CD14-positive monocyte (primary cell): ENCODE measurements around the gene PROC. TPM values are rescaled to one million over a fixed set of nuclear protein-coding genes. Genes with fewer than 3 reads are reported as not detected.

ENCODE experiments used
- DNase-seq, 3 donors: peaks; one replicate each; pipeline ENCODE4 v3.0.0-alpha.2; 2011 to 2022
- H2AFZ ChIP-seq: 2 replicates; pipeline ENCODE4 v1.6.0; 2012; ENCODE audit warnings: mild to moderate bottlenecking, low read depth, low read length, inconsistent platforms; ENCODE audit not compliant: insufficient read depth, poor library complexity, severe bottlenecking
- H3K27ac ChIP-seq, 2 donors: 1 replicate in 1 of 2; 2 replicates in 1 of 2; pipeline ENCODE4 v1.5.1; 2012 to 2013; ENCODE audit warnings: low read length in 2 of 2, control low read depth in 1 of 2, inconsistent platforms in 1 of 2, low read depth in 1 of 2, mild to moderate bottlenecking in 1 of 2
- H3K27me3 ChIP-seq, 2 donors: one replicate each; pipeline versions ENCODE4 v1.6.0 to v1.6.1; 2011 to 2013; ENCODE audit warnings: low read length in 2 of 2; ENCODE audit not compliant: control insufficient read depth in 2 of 2, insufficient read depth in 2 of 2
- H3K36me3 ChIP-seq, 2 donors: replicated peaks in 1 of 2; 1 replicate in 1 of 2; 2 replicates in 1 of 2; pipeline versions ENCODE4 v1.5.1 to v1.6.1; 2012 to 2013; ENCODE audit warnings: low read length in 2 of 2, control low read depth in 1 of 2, inconsistent platforms in 1 of 2, mild to moderate bottlenecking in 1 of 2; ENCODE audit not compliant: insufficient read depth in 2 of 2, control insufficient read depth in 1 of 2
- H3K4me1 ChIP-seq, 2 donors: 1 replicate in 1 of 2; 2 replicates in 1 of 2; pipeline versions ENCODE4 v1.5.1 to v1.6.1; 2012 to 2013; ENCODE audit warnings: low read length in 2 of 2, control low read depth in 1 of 2, inconsistent platforms in 1 of 2, mild to moderate bottlenecking in 1 of 2, moderate library complexity in 1 of 2; ENCODE audit not compliant: insufficient read depth in 2 of 2, control insufficient read depth in 1 of 2
- H3K4me2 ChIP-seq: replicated peaks from 2 replicates; pipeline ENCODE3; 2012; ENCODE audit warnings: low read length, moderate library complexity, mild to moderate bottlenecking; ENCODE audit not compliant: poor library complexity, severe bottlenecking; ENCODE audit errors: extremely low read depth
- H3K4me3 ChIP-seq, 3 experiments: fragments of 200-600 bp in 1 of 3; sonication (generic) in 1 of 3; replicated peaks in 1 of 3; 1 replicate in 2 of 3; 2 replicates in 1 of 3; pipeline ENCODE4 v1.5.1; 2011 to 2013; ENCODE audit warnings: low read length in 3 of 3, mild to moderate bottlenecking in 3 of 3, control low read depth in 2 of 3, low read depth in 2 of 3, inconsistent platforms in 1 of 3, moderate library complexity in 1 of 3
- H3K79me2 ChIP-seq: 2 replicates; pipeline ENCODE4 v1.6.0; 2012; ENCODE audit warnings: mild to moderate bottlenecking, control low read depth, inconsistent platforms, low read length, moderate library complexity; ENCODE audit not compliant: insufficient read depth
- H3K9ac ChIP-seq: 2 replicates; pipeline ENCODE4 v1.6.0; 2017; ENCODE audit warnings: low read length, mild to moderate bottlenecking; ENCODE audit not compliant: insufficient read depth, poor library complexity, severe bottlenecking
- H3K9me3 ChIP-seq, 2 donors: replicated peaks in 1 of 2; 1 replicate in 1 of 2; 2 replicates in 1 of 2; pipeline versions ENCODE4 v1.5.1 to v1.6.1; 2012 to 2013; ENCODE audit warnings: low read length in 2 of 2, control low read depth in 1 of 2; ENCODE audit not compliant: control insufficient read depth in 1 of 2, insufficient read depth in 1 of 2
- H4K20me1 ChIP-seq: 2 replicates; pipeline ENCODE4 v1.6.0; 2012; ENCODE audit warnings: mild to moderate bottlenecking, low read length, control low read depth, moderate library complexity; ENCODE audit not compliant: insufficient read depth
- H3K27ac Mint-ChIP-seq, 7 donors: one replicate each; pipeline ENCODE4 v1.8.0; 2020; ENCODE audit warnings: mild to moderate bottlenecking in 7 of 7, mixed read lengths in 7 of 7, moderate library complexity in 6 of 7, inconsistent platforms in 2 of 7
- H3K27me3 Mint-ChIP-seq, 3 donors: one replicate each; pipeline ENCODE4 v1.8.0; 2021 to 2022; ENCODE audit warnings: low read depth in 3 of 3, mild to moderate bottlenecking in 3 of 3, mixed read lengths in 3 of 3, moderate library complexity in 3 of 3, inconsistent platforms in 1 of 3
- H3K36me3 Mint-ChIP-seq, 2 donors: one replicate each; pipeline ENCODE4 v1.8.0; 2020; ENCODE audit warnings: mixed read lengths in 2 of 2, inconsistent platforms in 1 of 2, mild to moderate bottlenecking in 1 of 2
- H3K4me1 Mint-ChIP-seq: one replicate; pipeline ENCODE4 v1.8.0; 2020; ENCODE audit warnings: mild to moderate bottlenecking, mixed read lengths
- H3K4me3 Mint-ChIP-seq, 2 donors: one replicate each; pipeline ENCODE4 v1.8.0; 2020; ENCODE audit warnings: mild to moderate bottlenecking in 2 of 2, mixed read lengths in 2 of 2, moderate library complexity in 1 of 2
- H3K9me3 Mint-ChIP-seq, 7 donors: one replicate each; pipeline ENCODE4 v1.8.0; 2020 to 2022; ENCODE audit warnings: mixed read lengths in 7 of 7, mild to moderate bottlenecking in 6 of 7, moderate library complexity in 6 of 7, inconsistent platforms in 2 of 7
- CTCF ChIP-seq: fragments of 200-600 bp; IDR thresholded peaks from one replicate; pipeline ENCODE4 v1.8.0; 2022; ENCODE audit warnings: antibody characterized with exemption, mild to moderate bottlenecking
- WGBS: methylation state at CpG from one replicate; pipeline ENCODE4 v1.1.5; 2013; ENCODE audit warnings: missing lambda C conversion rate; ENCODE audit not compliant: insufficient coverage; 5-methylcytosine and 5-hydroxymethylcytosine counted together
- intact Hi-C, 2 donors: fragments of 100-400 bp; cut with micrococcal nuclease; formaldehyde crosslinking; loops; one replicate each; pipeline versions ENCODE4 v1.15.0 to v1.15.1; 2023
- polyA plus RNA-seq, 3 donors: library from polyadenylated mRNA; depleted of rRNA in 1 of 3; unstranded in 2 of 3; stranded (reverse) in 1 of 3; fragments of 300-500 nt in 2 of 3; fragments of >200 nt in 1 of 3; fragmentation: Illumina TruSeq in 2 of 3; gene quantifications; 1 replicate in 2 of 3; 2 replicates in 1 of 3; pipeline ENCODE4 v1.2.3, GENCODE V29; 2012 to 2021

The PROC gene
- polyA plus RNA-seq, 3 donors: 0.69 TPM; not detected in 2

GRCh38 chr2:127419112-127419430, 844 bp downstream of the PROC start:
- H3K27me3 Mint-ChIP-seq: peaks cover 31 to 55% (median 55%) of the 10 kb centered on the region in 3 donors
- H3K4me1 Mint-ChIP-seq: peaks cover 40% of the 10 kb centered on the region
- no peak overlapping the region for H2AFZ ChIP-seq
- H3K9ac ChIP-seq: no peak overlapping the region
- H3K27ac ChIP-seq: no peak overlapping the region
- H3K4me3 ChIP-seq: no peak overlapping the region
- no peak for TF ChIP-seq CTCF
- H3K79me2 ChIP-seq: no peaks in the 10 kb centered on the region
- H4K20me1 ChIP-seq: peaks cover 5% of the 10 kb centered on the region
- no peaks in the 10 kb centered on the region for H3K36me3 Mint-ChIP-seq
- H3K4me3 Mint-ChIP-seq: no peak overlapping the region
- H3K36me3 ChIP-seq: no peaks in the 10 kb centered on the region
- WGBS: no CpG with 5 or more reads among the region's 4 CpGs
- H3K9me3 Mint-ChIP-seq: peaks cover 0 to 4% (median under 1%) of the 10 kb centered on the region in 7 donors
- H3K27me3 ChIP-seq: peaks cover 7 to 33% of the 10 kb centered on the region in 2 donors
- H3K4me1 ChIP-seq: peaks cover 39 to 47% of the 10 kb centered on the region in 2 donors
- H3K9me3 ChIP-seq: no peaks in the 10 kb centered on the region
- no peak overlapping the region for H3K4me2 ChIP-seq
- no peak overlapping the region for H3K27ac Mint-ChIP-seq
- intact Hi-C loops: loop anchor here in 1 of 2 donors (10.0 kb wide), 1 partner anchor 354 kb away; no protein-coding TSS in a partner anchor
- no peak for DNase-seq

GRCh38 chr2:127419448-127420038, 1.3 kb downstream of the PROC start:
- Mint-ChIP-seq H3K27me3 (peaks cover 33 to 58% (median 57%) of the 10 kb centered on the region in 3 donors), H3K9me3 (peaks cover 0 to 4% (median 2%) of the 10 kb centered on the region in 7 donors)

More at GRCh38 chr2:127419448-127420038, 1.3 kb downstream of the PROC start:
- intact Hi-C loops: loop anchor here in 1 of 2 donors (10.0 kb wide), 3 partner anchors 45 to 355 kb away; partner anchors contain the start of gene IWS1
- H3K27ac Mint-ChIP-seq: no peak overlapping the region
- H3K4me3 ChIP-seq: no peak overlapping the region
- peaks cover 5% of the 10 kb centered on the region for H4K20me1 ChIP-seq
- 95% methylated on average over 11 of the region's 15 CpGs for WGBS
- H3K36me3 Mint-ChIP-seq: no peaks in the 10 kb centered on the region
- H3K79me2 ChIP-seq: no peaks in the 10 kb centered on the region
- no peaks in the 10 kb centered on the region for H3K9me3 ChIP-seq
- peaks cover 36 to 42% of the 10 kb centered on the region in 2 donors for H3K4me1 ChIP-seq
- H3K36me3 ChIP-seq: no peaks in the 10 kb centered on the region
- no peak for DNase-seq
- TF ChIP-seq CTCF: no peak
- no peak overlapping the region for H3K9ac ChIP-seq
- H3K4me2 ChIP-seq: no peak overlapping the region
- H3K4me1 Mint-ChIP-seq: peaks cover 36% of the 10 kb centered on the region
- H3K4me3 Mint-ChIP-seq: no peak overlapping the region
- no peak overlapping the region for H3K27ac ChIP-seq
- H3K27me3 ChIP-seq: peaks cover 7 to 33% of the 10 kb centered on the region in 2 donors
- H2AFZ ChIP-seq: no peak overlapping the region
